ENCODE measurements around the gene IL1F10.
"Not testable (repeated sequence)": the region's sequence is repeated elsewhere in the genome, so short reads cannot be mapped to it uniquely, and the experiment has no call there.

IL1F10 gene

GRCh38 chr2:113084249-113085000 lies 16.7 kb downstream of the IL1F10 start:
- DNase-seq = no peak

- no peak for DNase-seq
These were observed 17.8 kb downstream of the IL1F10 start for GRCh38 chr2:113085542-113085941.

GRCh38 chr2:113088213-113088992 lies 20.6 kb downstream of the IL1F10 start:
- DNase-seq = no peak

GRCh38 chr2:113089916-113090315 lies 22.1 kb downstream of the IL1F10 start:
- no peak for DNase-seq

GRCh38 chr2:113091231-113091896 lies 23.6 kb downstream of the IL1F10 start:
- no peak for DNase-seq

- no peak for DNase-seq
These were observed 25.3 kb downstream of the IL1F10 start for GRCh38 chr2:113092864-113093612.

GRCh38 chr2:113093613-113093977 lies 25.8 kb downstream of the IL1F10 start:
- no peak for DNase-seq

GRCh38 chr2:113096306-113096705 lies 28.5 kb downstream of the IL1F10 start:
- not testable (repeated sequence) for DNase-seq

- DNase-seq = not testable (repeated sequence)
These were observed 29.3 kb downstream of the IL1F10 start for GRCh38 chr2:113096842-113097618.

- DNase-seq = no peak
These were observed 30.3 kb downstream of the IL1F10 start for GRCh38 chr2:113098041-113098440.

- DNase-seq = no peak
These were observed 30.8 kb downstream of the IL1F10 start for GRCh38 chr2:113098532-113098931.

GRCh38 chr2:113102133-113102532 lies 34.4 kb downstream of the IL1F10 start:
- DNase-seq = no peak

- DNase-seq = no peak
These were observed 35.5 kb downstream of the IL1F10 start for GRCh38 chr2:113103277-113103676.

- DNase-seq = peak; percentile 20 to 43
These were observed 36.4 kb downstream of the IL1F10 start for GRCh38 chr2:113104054-113104611.

- peak; percentile 39 to 57 for DNase-seq
These were observed 37.4 kb downstream of the IL1F10 start for GRCh38 chr2:113105047-113105785.

- no peak for DNase-seq
These were observed 43.4 kb downstream of the IL1F10 start for GRCh38 chr2:113111121-113111520.

GRCh38 chr2:113111823-113112287 lies 44.1 kb downstream of the IL1F10 start:
- DNase-seq = no peak

GRCh38 chr2:113112441-113112840 lies 44.7 kb downstream of the IL1F10 start:
- DNase-seq = no peak

- DNase-seq = no peak
These were observed 45.1 kb downstream of the IL1F10 start for GRCh38 chr2:113112871-113113270.

- no peak for DNase-seq
These were observed 46.0 kb downstream of the IL1F10 start for GRCh38 chr2:113113807-113114206.

All from stimulated activated CD4-positive, alpha-beta T cell treated with anti-CD3 and anti-CD28 coated beads, Interleukin-2, amount 100 ng/mL, for 24 hours (primary cell).